ENCODE data around the gene TYROBP.

TYROBP gene

DNA sequence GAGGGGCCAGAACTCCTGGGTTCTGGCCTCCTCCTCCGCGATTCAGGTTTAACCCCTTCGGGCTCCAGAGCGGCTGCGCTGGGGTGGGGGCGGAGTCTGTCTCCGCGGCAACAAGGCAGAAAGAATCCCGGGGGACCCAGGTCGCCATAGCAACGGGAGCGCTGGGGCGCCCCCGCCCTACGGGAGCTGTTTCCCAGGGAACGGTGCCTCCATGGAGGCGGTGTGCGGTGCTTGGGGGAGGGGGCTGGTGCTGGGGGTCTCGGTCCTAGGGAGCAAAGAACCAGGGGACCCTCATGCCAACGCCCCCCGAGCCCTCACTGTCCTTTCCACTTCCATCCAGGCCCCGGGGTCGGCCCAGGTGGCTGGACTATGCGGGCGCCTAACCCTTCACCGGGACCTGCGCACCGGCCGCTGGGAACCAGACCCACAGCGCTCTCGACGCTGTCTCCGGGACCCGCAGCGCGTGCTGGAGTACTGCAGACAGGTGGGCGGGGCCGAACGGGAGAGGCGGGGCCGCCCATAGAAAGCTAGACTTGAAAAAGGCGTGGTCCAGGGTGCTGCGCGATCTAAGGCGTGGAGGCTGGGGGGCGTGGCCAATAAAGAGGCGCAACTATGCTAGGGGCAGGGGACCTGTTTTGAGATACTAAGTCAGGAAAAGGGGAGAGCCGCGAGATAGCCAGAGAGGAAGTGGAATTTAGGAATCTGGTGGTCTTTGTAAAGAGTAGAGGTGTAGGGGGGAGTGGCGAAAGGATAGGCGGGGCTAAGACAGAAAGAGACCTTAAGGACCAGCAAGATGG is 38.6 kb downstream of the TYROBP start:
- DNase-seq = peak; percentile 89

DNA sequence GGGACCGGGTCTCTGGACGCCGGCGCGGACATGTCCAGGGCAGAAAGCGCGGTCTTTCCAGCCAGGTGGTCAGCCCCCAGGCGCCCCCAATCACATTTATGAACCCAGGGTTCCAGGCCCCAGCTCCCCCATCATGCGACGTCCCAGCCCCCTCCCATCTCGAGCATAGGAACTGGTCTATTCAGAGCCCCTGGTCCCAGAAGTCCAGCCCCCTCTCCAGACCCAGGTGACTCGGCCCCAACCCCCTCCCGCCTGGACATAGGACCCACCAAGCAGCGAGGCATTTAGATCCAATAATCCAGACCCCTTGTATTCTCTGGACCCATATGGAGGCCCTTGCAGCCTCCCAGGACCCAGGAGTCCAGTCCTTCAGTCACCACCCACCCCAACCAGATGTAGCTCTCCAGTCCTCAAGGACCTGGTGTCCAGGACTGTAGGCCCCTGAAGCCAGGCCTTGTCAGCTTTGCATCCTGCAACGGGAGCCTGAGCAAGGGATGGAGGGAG is 39.2 kb downstream of the TYROBP start:
- DNase-seq = no peak

DNA sequence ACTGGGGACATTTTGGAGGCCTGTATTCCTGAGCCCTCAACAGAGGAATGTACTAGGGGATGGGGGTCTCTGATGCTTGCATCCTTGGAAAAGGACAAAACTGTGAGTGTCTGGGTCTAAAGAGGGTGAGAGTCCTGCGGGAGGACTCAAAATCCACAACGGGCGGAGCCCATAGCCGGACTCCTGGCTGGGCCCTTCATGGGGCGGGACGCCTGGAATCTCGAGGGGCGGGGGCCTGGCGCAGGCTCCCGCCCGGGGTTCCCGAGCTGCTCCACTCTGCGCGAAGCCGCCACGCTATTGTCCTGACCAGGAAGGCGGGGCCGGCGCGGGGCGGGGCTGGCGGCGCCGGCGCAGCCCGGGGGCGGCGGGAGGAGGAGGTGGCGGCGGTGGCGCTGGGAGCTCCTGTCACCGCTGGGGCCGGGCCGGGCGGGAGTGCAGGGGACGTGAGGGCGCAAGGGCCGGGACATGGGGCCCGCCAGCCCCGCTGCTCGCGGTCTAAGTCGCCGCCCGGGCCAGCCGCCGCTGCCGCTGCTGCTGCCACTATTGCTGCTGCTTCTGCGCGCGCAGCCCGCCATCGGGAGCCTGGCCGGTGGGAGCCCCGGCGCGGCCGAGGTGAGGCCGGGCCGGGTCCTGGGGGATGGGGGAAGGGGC is 39.8 kb downstream of the TYROBP start, which contains the start of gene APLP1:
APLP1 (plus strand) TSS at position 403 of the 651 bp plus-strand sequence; CDS start at position 466, 63 bp downstream.
- peak; percentile 64 for DNase-seq

DNA sequence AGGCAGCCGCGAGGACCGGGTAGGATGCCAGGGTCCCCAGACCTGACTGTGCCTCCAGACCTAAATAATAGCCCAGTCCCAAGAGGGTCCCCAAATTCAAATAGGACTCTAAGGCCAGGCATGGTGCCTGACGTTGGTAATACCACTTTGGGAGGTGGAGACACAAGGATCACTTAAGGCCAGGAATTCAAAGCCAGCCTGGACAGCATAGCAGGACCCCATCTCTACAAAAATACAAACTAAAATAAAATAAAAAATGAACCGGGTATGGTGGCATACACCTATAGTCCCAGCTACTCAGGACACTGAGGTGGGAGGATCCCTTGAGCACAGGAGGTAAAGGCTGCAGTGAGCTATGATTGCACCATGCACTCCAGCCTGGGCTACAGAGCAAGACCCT is 45.1 kb downstream of the TYROBP start:
- DNase-seq = no peak

DNA sequence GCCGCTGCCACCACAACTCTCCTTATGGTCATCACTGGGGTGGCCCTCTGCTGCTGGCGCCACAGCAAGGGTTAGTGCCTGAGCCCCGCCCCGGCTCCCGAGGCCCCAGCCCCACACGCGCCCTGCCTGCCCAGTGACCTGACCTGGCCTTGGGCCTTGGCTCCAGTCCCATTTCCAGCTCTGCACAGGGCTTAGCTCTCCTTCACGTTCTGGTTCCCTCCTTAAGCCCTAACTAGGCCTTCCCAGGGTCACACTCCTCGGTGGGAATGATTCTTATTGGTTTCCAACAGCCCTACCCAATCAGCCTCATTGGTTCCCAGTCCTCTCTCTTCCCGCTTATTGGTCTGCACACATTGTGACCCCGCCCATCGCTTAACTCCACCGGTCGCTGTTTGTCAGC is 45.6 kb downstream of the TYROBP start:
- no peak for DNase-seq

DNA sequence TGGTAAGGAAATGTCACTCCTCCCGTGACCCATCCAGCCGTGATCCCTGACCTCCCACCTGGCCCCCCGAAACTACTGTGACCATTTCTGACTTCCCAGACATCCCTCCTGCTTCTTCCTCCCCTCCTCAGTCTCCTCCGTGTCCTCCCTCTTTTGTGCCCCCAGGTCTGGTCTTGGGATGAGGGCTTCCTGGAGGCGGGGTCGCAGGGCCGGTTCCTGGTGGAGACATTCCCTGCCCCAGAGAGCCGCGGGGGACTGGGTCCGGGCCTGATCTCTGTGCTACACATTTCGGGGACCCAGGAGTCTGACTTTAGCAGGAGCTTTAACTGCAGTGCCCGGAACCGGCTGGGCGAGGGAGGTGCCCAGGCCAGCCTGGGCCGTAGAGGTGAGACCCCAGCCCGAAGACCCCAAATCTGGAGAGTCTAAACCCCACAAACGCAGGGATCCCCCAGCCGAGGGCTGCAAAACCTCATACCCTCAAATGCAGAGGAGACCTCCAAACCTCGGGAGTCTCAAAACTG is 46.4 kb downstream of the TYROBP start:
- no peak for DNase-seq

DNA sequence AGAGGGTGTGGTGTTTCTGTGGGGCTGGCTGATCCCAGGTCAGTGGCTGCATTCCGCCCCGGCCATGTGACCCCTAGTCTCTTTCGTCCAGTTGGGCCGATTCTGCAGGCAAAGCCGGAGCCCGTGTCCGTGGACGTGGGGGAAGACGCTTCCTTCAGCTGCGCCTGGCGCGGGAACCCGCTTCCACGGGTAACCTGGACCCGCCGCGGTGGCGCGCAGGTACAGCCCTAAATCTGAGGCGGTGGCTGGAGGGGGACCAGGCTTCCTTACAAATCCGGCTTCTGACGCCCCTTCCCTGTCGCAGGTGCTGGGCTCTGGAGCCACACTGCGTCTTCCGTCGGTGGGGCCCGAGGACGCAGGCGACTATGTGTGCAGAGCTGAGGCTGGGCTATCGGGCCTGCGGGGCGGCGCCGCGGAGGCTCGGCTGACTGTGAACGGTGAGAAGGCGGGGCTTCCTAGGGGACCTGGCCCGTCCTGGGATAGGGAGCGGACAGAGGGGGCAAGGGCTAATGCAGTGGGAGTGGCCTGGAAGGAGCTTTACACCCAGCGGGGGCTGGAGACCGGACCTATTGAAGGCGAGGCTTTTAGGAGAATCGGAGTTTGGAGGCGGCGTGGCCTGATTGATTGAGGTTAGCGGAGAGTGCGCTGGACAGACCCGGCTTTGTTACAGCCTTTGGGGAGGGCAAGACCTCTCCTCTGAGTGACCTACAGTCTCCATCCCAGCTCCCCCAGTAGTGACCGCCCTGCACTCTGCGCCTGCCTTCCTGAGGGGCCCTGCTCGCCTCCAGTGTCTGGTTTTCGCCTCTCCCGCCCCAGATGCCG is 47.1 kb downstream of the TYROBP start:
- DNase-seq = no peak

DNA sequence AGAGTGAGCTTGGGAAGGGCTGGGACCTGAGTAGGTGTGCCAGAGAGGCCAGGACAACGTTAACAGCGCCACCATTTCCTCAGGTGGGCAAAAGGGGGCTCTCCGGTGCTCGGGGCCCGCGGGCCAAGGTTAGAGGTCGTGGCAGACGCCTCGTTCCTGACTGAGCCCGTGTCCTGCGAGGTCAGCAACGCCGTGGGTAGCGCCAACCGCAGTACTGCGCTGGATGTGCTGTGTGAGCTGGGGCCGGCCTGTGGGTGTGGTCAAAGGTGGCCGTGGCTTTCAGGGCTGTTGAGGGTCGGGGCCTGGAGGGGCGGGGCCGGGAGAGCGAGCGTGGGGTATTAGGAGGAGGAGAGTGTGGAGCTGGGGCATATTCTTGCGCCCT is 47.7 kb downstream of the TYROBP start:
- no peak for DNase-seq

DNA sequence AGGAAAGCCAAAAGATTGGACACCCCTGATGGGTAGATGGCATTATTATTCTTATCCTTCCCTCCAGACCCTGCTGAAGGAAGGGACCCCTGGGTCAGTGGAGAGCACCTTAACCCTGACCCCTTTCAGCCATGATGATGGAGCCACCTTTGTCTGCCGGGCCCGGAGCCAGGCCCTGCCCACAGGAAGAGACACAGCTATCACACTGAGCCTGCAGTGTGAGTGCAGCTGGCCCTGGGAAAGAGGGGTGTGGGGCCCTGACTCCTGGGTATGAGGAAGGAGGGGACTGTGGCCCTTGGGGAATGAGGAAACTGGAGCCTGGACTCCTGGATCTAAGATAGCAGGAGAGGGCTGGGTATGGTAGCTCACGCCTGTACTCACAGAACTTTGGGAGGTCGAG is 48.7 kb downstream of the TYROBP start:
- DNase-seq = no peak

DNA sequence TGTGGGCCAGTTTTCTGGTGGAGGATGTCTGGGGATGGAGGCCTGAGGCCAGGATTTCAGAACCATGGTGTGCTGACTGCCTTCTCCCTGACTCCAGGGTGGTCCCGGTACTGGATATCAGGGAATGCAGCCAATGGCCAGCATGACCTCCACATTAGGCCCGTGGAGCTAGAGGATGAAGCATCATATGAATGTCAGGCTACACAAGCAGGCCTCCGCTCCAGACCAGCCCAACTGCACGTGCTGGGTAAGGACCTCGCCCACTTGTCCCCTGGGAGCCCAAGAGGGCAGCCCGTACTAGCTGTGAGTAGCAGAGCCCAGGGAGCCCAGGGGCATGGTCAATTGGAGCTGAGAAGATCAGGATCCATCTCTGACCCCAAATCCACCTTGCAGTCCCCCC is 49.8 kb downstream of the TYROBP start:
- no peak for DNase-seq

DNA sequence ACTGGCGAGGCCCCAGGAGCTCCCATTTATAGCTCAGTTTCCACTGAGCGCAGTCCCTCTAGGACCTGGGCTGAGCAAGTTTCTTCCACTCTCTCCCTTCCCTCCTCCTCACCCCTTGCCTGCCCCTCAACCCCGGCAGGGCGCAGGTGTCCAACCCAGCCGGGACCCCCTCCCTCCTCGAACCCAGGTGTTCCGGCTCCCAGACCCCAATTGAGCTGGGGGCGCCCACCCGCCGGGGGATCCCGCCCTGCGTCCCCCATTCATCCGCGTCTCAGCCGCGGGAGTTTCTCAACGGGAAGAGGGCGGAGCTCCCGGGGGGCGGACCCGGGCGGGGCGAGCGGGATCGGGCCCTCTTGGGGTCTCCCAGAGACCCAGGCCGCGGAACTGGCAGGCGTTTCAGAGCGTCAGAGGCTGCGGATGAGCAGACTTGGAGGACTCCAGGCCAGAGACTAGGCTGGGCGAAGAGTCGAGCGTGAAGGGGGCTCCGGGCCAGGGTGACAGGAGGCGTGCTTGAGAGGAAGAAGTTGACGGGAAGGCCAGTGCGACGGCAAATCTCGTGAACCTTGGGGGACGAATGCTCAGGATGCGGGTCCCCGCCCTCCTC is 51.4 kb downstream of the TYROBP start, which contains the start of gene KIRREL2:
KIRREL2 (plus strand) TSS at position 366 of the 604 bp plus-strand sequence; CDS start at position 575, 209 bp downstream.
- no peak for DNase-seq

Data from NCI-H510A treated with DMSO at 0.1 percent for 48 hours (cell line).